HG02884 (cell line): Measurements from ENCODE around the gene DCLK2.

Experiments used
- ATAC-seq: cut with Tn5 transposase; IDR thresholded peaks from one replicate; pipeline ENCODE4 v1.9.1; 2021; ENCODE audit warnings: mild to moderate bottlenecking, moderate library complexity; ENCODE audit not compliant: unreplicated experiment

Gene DCLK2

DNA sequence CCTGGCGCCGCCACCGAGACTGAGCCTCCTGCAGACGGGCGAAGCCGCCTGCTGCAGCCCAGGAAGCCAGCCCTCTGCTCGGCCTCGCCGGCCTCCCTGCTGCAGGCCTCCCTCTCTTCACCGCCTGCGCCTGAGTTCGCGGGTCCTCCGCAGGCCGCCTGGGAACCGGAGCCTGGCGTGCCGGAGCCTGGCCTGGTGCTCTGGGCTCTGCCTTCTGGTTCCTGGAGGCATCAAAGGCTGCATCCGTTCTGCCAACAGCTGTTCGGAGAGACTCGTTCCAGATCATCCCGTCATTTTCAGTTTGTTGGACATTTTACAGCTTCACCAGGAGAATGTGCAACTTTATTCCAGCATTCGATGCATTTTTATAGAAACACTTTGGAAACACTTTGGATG lies 178.0 kb downstream of the DCLK2 start:
- no peak for ATAC-seq

GRCh38 chr4:150256841-150257730 lies 178.8 kb downstream of the DCLK2 start:
- ATAC-seq, result no peak

- ATAC-seq, result no peak
These were observed 180.3 kb downstream of the DCLK2 start for GRCh38 chr4:150258569-150258968.

- ATAC-seq, result no peak
These were observed 181.8 kb downstream of the DCLK2 start for GRCh38 chr4:150259861-150260567.

DNA sequence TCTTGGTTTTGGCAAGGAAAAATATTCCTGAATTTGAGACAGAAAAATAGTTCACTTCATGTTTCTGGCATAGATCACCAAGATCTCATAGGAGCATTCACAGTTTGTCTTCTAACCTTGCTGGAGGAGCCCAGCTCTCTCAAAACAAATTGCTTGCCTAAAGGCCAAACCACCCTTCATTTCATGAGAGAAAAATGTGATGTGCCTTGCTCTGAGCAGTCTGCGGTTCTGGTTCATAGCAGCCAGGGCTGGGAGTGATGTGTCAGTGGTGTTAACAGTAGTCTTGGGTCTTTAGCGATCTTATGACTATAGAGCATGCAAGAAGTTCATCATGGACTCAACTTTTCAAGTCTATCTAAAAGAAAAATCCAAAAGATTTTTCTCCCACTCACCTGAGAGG lies 183.3 kb downstream of the DCLK2 start:
- ATAC-seq, result no peak

GRCh38 chr4:150262611-150263010 lies 184.4 kb downstream of the DCLK2 start:
- ATAC-seq, result no peak

DNA sequence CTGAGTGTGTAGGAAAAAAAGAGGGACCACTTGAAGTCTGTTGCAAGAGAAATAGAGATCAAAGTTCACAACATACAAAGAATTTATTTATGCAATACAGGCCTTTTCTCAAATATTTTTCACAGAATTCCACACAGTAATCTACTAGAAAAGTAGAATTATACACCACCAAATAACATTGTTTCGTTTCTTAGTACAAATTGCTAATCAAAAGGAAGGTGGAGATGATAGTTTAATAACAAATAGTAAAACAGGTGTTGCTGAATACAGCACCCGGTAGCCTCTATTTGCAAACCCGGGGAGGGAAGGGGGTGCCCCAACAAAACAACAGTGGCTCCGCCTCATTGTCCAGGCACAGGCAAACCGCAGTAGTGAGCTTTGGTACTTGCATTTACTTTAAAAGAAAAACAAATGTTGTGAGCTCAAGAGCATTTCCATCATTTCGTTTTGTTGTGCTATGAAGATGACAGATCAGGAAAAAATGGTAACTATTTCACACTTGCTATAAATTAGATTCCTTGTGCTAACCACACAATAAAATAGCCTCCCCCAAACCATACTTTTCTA lies 186.4 kb downstream of the DCLK2 start:
- no peak for ATAC-seq

DNA sequence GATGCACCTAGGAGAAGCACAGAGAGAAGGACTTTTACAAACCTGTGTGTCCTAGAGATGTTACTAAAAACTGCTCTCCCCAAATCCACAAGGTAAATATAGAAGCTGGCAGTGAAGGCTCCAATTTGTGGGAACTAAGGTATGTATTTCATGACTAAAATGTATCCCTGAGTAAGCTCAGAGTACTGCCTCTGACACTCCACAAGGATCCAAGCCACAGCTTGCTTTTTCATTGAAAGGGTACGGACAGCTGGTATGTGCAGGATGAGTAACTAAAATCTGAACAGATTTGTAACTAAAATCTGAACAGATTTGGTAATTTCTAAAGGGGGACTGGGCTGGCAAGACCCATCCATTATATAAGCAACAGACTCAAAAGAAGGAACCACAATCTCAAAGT lies 187.6 kb downstream of the DCLK2 start:
- ATAC-seq, result no peak

- ATAC-seq, result no peak
These were observed 190.2 kb downstream of the DCLK2 start for GRCh38 chr4:150268444-150268843.

DNA sequence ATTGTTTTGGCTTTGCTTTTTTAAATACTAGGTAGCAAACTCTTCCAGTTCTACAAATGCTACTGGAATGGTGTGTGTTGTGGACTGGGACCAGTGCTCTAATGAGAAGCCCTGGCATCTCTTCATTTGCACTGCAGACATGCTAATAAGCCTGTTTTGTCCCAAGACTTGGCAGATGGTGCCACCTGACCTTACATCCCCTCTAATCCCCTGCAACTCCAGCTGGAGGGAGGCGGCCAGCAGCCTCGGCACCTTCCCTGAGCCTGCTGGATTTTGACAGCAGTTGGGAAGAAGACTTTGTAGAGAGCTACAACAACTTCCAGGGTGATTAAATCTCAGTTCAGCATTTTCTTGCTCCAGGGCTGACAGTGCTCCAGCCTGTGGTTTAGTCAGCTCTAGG lies 200.0 kb downstream of the DCLK2 start:
- ATAC-seq, result no peak

DNA sequence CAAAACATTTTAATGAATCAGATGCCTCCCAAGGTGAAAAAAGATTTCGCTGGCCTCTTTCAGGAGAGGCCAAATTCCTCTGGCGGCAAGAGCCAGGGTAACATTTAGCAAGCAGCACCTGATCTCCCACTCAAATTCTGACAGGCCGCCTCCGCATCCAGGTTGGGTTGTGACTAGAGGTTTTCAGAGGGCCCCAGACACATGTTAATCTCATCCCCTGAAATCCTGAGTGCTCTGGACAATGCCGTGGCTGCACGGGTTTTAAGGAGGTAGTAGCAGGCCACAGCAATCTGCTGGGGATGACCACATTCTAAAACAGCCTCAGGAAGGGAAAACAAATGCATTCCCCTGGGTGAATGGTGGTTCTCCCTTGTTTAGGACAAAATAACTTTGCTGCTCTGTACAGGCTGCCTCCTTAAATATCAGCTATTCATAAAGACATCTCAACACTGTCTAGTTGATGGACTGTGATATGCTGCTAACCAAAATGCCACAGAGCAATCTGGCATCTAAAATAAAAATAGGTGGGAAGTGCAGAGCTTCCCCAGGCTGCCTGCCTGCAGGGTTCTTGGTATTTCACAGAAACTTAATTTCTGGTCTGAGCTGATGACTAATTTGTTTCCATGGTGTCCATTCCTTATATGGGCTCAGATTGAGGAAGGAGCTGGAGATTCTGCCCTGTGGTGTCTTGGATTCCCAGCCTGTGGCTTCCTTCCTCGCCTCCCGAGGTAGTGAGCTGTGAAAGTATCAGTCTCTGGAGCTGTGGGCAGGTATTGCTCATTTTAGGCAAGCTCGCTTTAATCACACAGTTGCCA lies 202.0 kb downstream of the DCLK2 start:
- no peak for ATAC-seq

DNA sequence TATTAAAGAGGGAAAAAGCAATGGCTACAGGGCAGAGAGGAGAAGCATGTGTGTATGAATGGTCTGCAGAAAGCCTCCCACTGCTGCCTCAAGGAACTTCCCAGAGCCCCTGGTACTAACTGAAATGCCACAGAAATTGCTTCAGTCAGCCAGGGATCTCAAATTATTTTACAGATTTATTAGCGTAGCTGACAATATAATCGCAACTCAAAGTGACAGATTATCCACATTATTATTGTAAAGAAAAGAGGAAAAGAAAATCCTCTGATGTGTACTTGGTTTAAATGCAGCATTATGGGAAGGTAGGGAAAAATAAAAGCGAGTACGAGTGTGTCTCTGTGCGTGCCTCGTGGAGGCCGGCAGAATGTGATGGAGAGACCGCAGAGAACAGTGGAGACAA lies 202.7 kb downstream of the DCLK2 start:
- no peak for ATAC-seq

- no peak for ATAC-seq
These were observed 205.4 kb downstream of the DCLK2 start for GRCh38 chr4:150283689-150284088.

- no peak for ATAC-seq
These were observed 208.4 kb downstream of the DCLK2 start for GRCh38 chr4:150286656-150287055.

DNA sequence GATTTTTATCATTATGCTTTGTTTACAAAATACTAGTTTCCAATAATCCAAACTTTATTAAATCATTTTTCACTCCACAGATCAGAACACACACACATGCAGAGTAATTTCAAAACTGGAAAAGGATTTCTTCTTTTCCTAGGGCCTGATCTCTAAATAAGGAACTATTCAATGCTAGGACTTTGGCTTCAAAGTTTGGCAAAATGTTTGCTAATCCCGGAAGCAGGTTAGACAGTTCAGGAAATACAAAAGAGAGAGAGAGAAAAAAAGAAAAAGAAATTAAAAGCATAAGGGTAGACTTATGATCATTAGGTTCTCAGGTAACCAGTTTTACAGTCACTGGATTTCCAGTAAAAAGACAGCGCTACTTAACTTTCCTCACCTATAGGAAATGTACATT lies 211.0 kb downstream of the DCLK2 start:
- ATAC-seq, result no peak

DNA sequence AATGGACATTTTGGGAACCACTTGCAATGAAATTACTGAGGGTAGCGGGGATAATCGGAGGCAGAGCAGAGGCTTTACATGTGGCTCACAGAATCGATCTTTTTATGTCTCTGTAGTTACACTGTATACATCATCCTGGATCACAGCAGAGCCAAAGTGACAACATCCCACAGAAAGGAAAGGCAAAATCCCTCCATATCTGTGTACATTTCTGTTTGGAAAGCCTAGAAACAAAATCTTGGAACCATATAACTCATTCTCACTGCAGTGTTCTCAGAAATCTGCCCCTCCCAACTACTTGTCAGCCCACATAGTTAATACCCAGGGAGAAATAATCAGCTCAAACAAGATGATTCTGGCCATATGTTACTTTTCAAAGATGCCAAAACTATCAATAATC lies 211.6 kb downstream of the DCLK2 start:
- no peak for ATAC-seq

GRCh38 chr4:150297861-150298474 lies 219.7 kb downstream of the DCLK2 start:
- no peak for ATAC-seq

GRCh38 chr4:150299816-150300215 lies 221.6 kb downstream of the DCLK2 start:
- ATAC-seq, result no peak

GRCh38 chr4:150302553-150302952 lies 224.3 kb downstream of the DCLK2 start:
- ATAC-seq, result no peak

- no peak for ATAC-seq
These were observed 227.8 kb downstream of the DCLK2 start for GRCh38 chr4:150305995-150306394.

DNA sequence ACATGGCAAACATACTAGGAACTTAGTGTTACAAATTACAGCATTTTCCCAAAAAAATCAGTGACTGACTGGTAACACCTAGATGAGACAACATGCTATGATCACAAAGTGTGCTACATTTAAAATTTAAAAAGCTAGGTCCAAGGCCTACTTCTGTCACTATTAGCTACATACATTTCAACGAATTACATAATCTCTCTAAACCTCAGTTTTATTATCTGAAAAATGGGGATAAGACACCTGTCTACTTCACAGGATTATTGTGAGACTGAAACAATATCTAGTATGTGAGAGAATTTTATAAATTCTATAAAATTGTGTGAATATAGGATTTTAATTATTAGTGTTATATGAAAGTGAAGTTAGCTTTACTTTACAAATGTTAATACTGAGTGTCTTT lies 228.5 kb downstream of the DCLK2 start:
- ATAC-seq, result no peak
